Esophagus muscularis mucosa (tissue), 4 donors: ENCODE results near the gene TMEM39A. TPM values are rescaled to one million over a fixed set of nuclear protein-coding genes. Genes with fewer than 3 reads are reported as not detected.

Experiments used
- DNase-seq: peaks from one replicate; pipeline ENCODE4 v3.0.0-alpha.2; 2017; ENCODE audit errors: extremely low spot score
- H3K27ac ChIP-seq, 4 donors: fragments of 200-600 bp; sonication (generic); replicated peaks in 1 of 4; 1 replicate in 3 of 4; 2 replicates in 1 of 4; pipeline ENCODE4 v1.5.1; 2016 to 2019; ENCODE audit warnings: mild to moderate bottlenecking in 1 of 4
- H3K27me3 ChIP-seq, 4 donors: fragments of 200-600 bp; sonication (generic); one replicate each; pipeline versions ENCODE4 v1.5.1 to v1.6.0; 2016 to 2019
- H3K36me3 ChIP-seq, 4 donors: fragments of 200-600 bp; sonication (generic); one replicate each; pipeline ENCODE4 v1.5.1; 2016 to 2019
- H3K4me1 ChIP-seq, 4 donors: fragments of 200-600 bp; sonication (generic); one replicate each; pipeline ENCODE4 v1.5.1; 2016 to 2019
- H3K4me3 ChIP-seq, 4 donors: fragments of 200-600 bp; sonication (generic); 1 replicate in 2 of 4; 2 replicates in 2 of 4; pipeline ENCODE4 v1.5.1; 2016 to 2019; ENCODE audit warnings: mild to moderate bottlenecking in 4 of 4, moderate library complexity in 1 of 4
- H3K9me3 ChIP-seq, 4 donors: fragments of 200-600 bp; sonication (generic); 1 replicate in 3 of 4; 2 replicates in 1 of 4; pipeline ENCODE4 v1.5.1; 2016 to 2019
- CTCF ChIP-seq, 3 experiments: fragments of 200-600 bp in 2 of 3; fragments of 450-650 bp in 1 of 3; sonication (generic) in 2 of 3; IDR thresholded peaks; one replicate each; pipeline ENCODE4 v1.5.1; 2017 to 2019; ENCODE audit warnings: antibody characterized with exemption in 3 of 3, mild to moderate bottlenecking in 2 of 3, moderate library complexity in 1 of 3
- EP300 ChIP-seq: sonication (generic); formaldehyde crosslinking; IDR thresholded peaks from one replicate; pipeline ENCODE4 v1.6.1; 2017; ENCODE audit warnings: antibody characterized with exemption
- POLR2A ChIP-seq: fragments of 450-650 bp; IDR thresholded peaks from one replicate; pipeline ENCODE4 v1.6.1; 2017; ENCODE audit warnings: antibody characterized with exemption, moderate library complexity, mild to moderate bottlenecking, low read depth
- POLR2AphosphoS5 ChIP-seq, 2 donors: sonication (generic); formaldehyde crosslinking; IDR thresholded peaks; one replicate each; pipeline ENCODE4 v1.6.1; 2017; ENCODE audit warnings: antibody characterized with exemption in 2 of 2
- WGBS: methylation state at CpG from one replicate; pipeline ENCODE4 v1.1.5; 2018; 5-methylcytosine and 5-hydroxymethylcytosine counted together
- intact Hi-C: fragments of 100-400 bp; cut with DNase I; formaldehyde crosslinking; loops from one replicate; pipeline ENCODE4 v1.15.1; 2023
- total RNA-seq, 4 donors: library from RNA; depleted of rRNA; stranded (reverse); fragments of >200 nt; gene quantifications; one replicate each; pipeline versions ENCODE4 v1.1.0 to v1.2.1, GENCODE V29; 2016

Gene TMEM39A
- total RNA-seq, 4 donors from 2014 or later = 10.0 to 34.3 (median 25.9) TPM

GRCh38 chr3:119497820-119498185 lies 34.4 kb upstream of the TMEM39A start:
- TF ChIP-seq POLR2A (no peak), POLR2AphosphoS5 (IDR thresholded peaks at IDR 0.05) (no peak)
- intact Hi-C loops = loop anchor here (10.0 kb wide), 1 partner anchor 177 kb away; the partner anchor contains the start of gene COX17
- peaks cover 0 to 12% (median 4%) of the 10 kb centered on the region in 4 donors for H3K36me3 ChIP-seq
- H3K4me3 ChIP-seq = peak overlapping the region; percentile 67 to 86 (median 71)
- WGBS = 9% methylated on average over 8 of the region's 8 CpGs
- peak overlapping the region; percentile 82 to 93 (median 90) for H3K27ac ChIP-seq
- DNase-seq = no peak
- peaks cover 27 to 46% (median 44%) of the 10 kb centered on the region in 4 donors for H3K4me1 ChIP-seq
- H3K27me3 ChIP-seq = no peaks in the 10 kb centered on the region
- H3K9me3 ChIP-seq = no peaks in the 10 kb centered on the region

- Histone ChIP-seq H3K9me3 (no peaks in the 10 kb centered on the region), H3K4me1 (peaks cover 8 to 15% (median 14%) of the 10 kb centered on the region in 4 donors), H3K4me3 (no peak overlapping the region), H3K27ac (no peak overlapping the region), H3K27me3 (no peaks in the 10 kb centered on the region), H3K36me3 (peaks cover 0 to 29% (median 14%) of the 10 kb centered on the region in 4 donors)
- TF ChIP-seq EP300 (no peak), POLR2A (no peak), POLR2AphosphoS5 (IDR thresholded peaks at IDR 0.05) (no peak), CTCF (IDR thresholded peaks at IDR 0.05) (no peak)
- WGBS = 88% methylated on average over 2 of the region's 2 CpGs
- intact Hi-C loops = loop anchor here (10.0 kb wide), 1 partner anchor 180 kb away; the partner anchor contains the start of gene COX17
- no peak for DNase-seq
Measured at GRCh38 chr3:119494597-119494996, 31.2 kb upstream of the TMEM39A start.

- Histone ChIP-seq H3K27me3 (no peaks in the 10 kb centered on the region), H3K4me3 (no peak overlapping the region), H3K4me1 (peaks cover 3 to 7% (median 6%) of the 10 kb centered on the region in 4 donors), H3K27ac (no peak overlapping the region), H3K36me3 (peaks cover 0 to 43% (median 29%) of the 10 kb centered on the region in 4 donors), H3K9me3 (no peaks in the 10 kb centered on the region)
- intact Hi-C loops = loop anchor here (10.0 kb wide), 1 partner anchor 182 kb away; the partner anchor contains the start of gene COX17
- 96% methylated on average over 3 of the region's 3 CpGs for WGBS
- no peak for DNase-seq
- no peak for TF ChIP-seq CTCF (IDR thresholded peaks at IDR 0.05)
- no peak for TF ChIP-seq POLR2A
- TF ChIP-seq POLR2AphosphoS5 (IDR thresholded peaks at IDR 0.05) = no peak
- TF ChIP-seq EP300 = no peak
Measured at GRCh38 chr3:119492810-119493209, 29.4 kb upstream of the TMEM39A start.

- Histone ChIP-seq H3K36me3 (peaks cover 4 to 50% (median 34%) of the 10 kb centered on the region in 4 donors), H3K27me3 (no peaks in the 10 kb centered on the region), H3K4me1 (no peaks in the 10 kb centered on the region), H3K27ac (no peak overlapping the region), H3K9me3 (no peaks in the 10 kb centered on the region), H3K4me3 (no peak overlapping the region)
- TF ChIP-seq CTCF (IDR thresholded peaks at IDR 0.05) (no peak), POLR2AphosphoS5 (IDR thresholded peaks at IDR 0.05) (no peak), POLR2A (no peak), EP300 (no peak)
- 98% methylated on average over 2 of the region's 2 CpGs for WGBS
- intact Hi-C loops = loop anchor here (10.0 kb wide), 1 partner anchor 183 kb away; the partner anchor contains the start of gene COX17
- DNase-seq = no peak
Measured at GRCh38 chr3:119492128-119492527, 28.7 kb upstream of the TMEM39A start.

- peaks cover 12 to 70% (median 53%) of the 10 kb centered on the region in 4 donors for H3K36me3 ChIP-seq
- no peaks in the 10 kb centered on the region for H3K9me3 ChIP-seq
- no peaks in the 10 kb centered on the region for H3K4me1 ChIP-seq
- DNase-seq = no peak
- H3K27me3 ChIP-seq = no peaks in the 10 kb centered on the region
- intact Hi-C loops = loop anchor here (10.0 kb wide), 1 partner anchor 185 kb away; the partner anchor contains the start of gene COX17
- TF ChIP-seq EP300 (no peak), POLR2AphosphoS5 (IDR thresholded peaks at IDR 0.05) (no peak), POLR2A (no peak), CTCF (IDR thresholded peaks at IDR 0.05) (no peak)
- no peak overlapping the region for H3K4me3 ChIP-seq
- WGBS = 94% methylated on average over 2 of the region's 2 CpGs
- no peak overlapping the region for H3K27ac ChIP-seq
Measured at GRCh38 chr3:119490153-119490552, 26.7 kb upstream of the TMEM39A start.
